Activated CD8-positive, alpha-beta T cell treated with anti-CD3 and anti-CD28 coated beads for 36 hours (primary cell): ENCODE data around the gene SCRN1. TPM values are rescaled to one million over a fixed set of nuclear protein-coding genes. Genes with fewer than 3 reads are reported as not detected.

Experiments
- ATAC-seq: fragments of 200-7000 bp; cut with Tn5 transposase; one replicate; pipeline ENCODE4 v1.10.0; 2021; ENCODE audit warnings: mild to moderate bottlenecking, moderate library complexity
- CTCF ChIA-PET: fragments of 350-600 bp; sonication (Branson Sonifier 250); formaldehyde crosslinking; loops from one replicate; lab custom pipeline; 2021; ENCODE audit warnings: antibody characterized with exemption; lab: Charles Lee
- POLR2A ChIA-PET: fragments of 350-600 bp; sonication (Branson Sonifier 250); formaldehyde crosslinking; loops from one replicate; lab custom pipeline; 2021; ENCODE audit warnings: antibody characterized with exemption; lab: Charles Lee
- DNase-seq: peaks from one replicate; pipeline ENCODE4 v3.0.0-alpha.2; 2020
- H3K27ac Mint-ChIP-seq: one replicate; pipeline ENCODE4 v1.8.0; 2021; ENCODE audit warnings: mild to moderate bottlenecking, mixed read lengths
- H3K27me3 Mint-ChIP-seq: one replicate; pipeline ENCODE4 v1.8.0; 2021; ENCODE audit warnings: mixed read lengths
- H3K36me3 Mint-ChIP-seq: one replicate; pipeline ENCODE4 v1.8.0; 2021; ENCODE audit warnings: low read depth, mixed read lengths
- H3K4me1 Mint-ChIP-seq: one replicate; pipeline ENCODE4 v1.8.0; 2021; ENCODE audit warnings: low read depth, mixed read lengths
- H3K4me3 Mint-ChIP-seq: one replicate; pipeline ENCODE4 v1.8.0; 2021; ENCODE audit warnings: mild to moderate bottlenecking, moderate library complexity, mixed read lengths
- H3K9me3 Mint-ChIP-seq: one replicate; pipeline ENCODE4 v1.8.0; 2021; ENCODE audit warnings: mixed read lengths
- CTCF ChIP-seq: fragments of 200-600 bp; IDR thresholded peaks from one replicate; pipeline ENCODE4 v1.8.0; 2022; ENCODE audit warnings: antibody characterized with exemption, mild to moderate bottlenecking
- intact Hi-C: fragments of 100-400 bp; cut with micrococcal nuclease; formaldehyde crosslinking; loops from one replicate; pipeline ENCODE4 v1.10.0; 2022
- total RNA-seq, 2 experiments: library from RNA; stranded (reverse); gene quantifications; one replicate each; pipeline ENCODE4 v1.2.3, GENCODE V29; 2021

SCRN1 gene
- total RNA-seq, 2 experiments from 2014 or later: 10.8 to 14.7 TPM

- no peak for DNase-seq
- H3K4me3 Mint-ChIP-seq: no peak overlapping the region
- no peak for TF ChIP-seq CTCF
- H3K4me1 Mint-ChIP-seq: peaks cover 4% of the 10 kb centered on the region
- intact Hi-C loops: no loop called here
- no peaks in the 10 kb centered on the region for H3K27me3 Mint-ChIP-seq
- H3K9me3 Mint-ChIP-seq: no peaks in the 10 kb centered on the region
- no peak for ATAC-seq
- POLR2A ChIA-PET: no interaction called here
- no peak overlapping the region for H3K27ac Mint-ChIP-seq
- peaks cover 4% of the 10 kb centered on the region for H3K36me3 Mint-ChIP-seq
- CTCF ChIA-PET: interaction anchor here (0.9 kb wide), 1 partner anchor 29 kb away, joined by 3 read pairs; no protein-coding TSS in a partner anchor
These were observed 42.9 kb upstream of the SCRN1 start for GRCh38 chr7:30032310-30033125.

GRCh38 chr7:30029696-30030095 is 40.1 kb upstream of the SCRN1 start:
- Mint-ChIP-seq H3K27ac (no peak overlapping the region), H3K4me3 (no peak overlapping the region), H3K4me1 (peaks cover 15% of the 10 kb centered on the region), H3K27me3 (no peaks in the 10 kb centered on the region), H3K36me3 (peaks cover 6% of the 10 kb centered on the region), H3K9me3 (no peaks in the 10 kb centered on the region)
- no peak for ATAC-seq
- POLR2A ChIA-PET: interaction anchor here (1.2 kb wide), 1 partner anchor 24 kb away, joined by 5 read pairs; no protein-coding TSS in a partner anchor
- TF ChIP-seq CTCF: no peak
- peak; percentile 43 for DNase-seq
- intact Hi-C loops: no loop called here
- CTCF ChIA-PET: interaction anchor here (1.0 to 4.8 kb wide), 3 partner anchors 16 to 152 kb away, joined by 3 to 30 read pairs (median 4); no protein-coding TSS in a partner anchor

- intact Hi-C loops: no loop called here
- peak overlapping the region; percentile 62 for H3K27ac Mint-ChIP-seq
- peaks cover 6% of the 10 kb centered on the region for H3K36me3 Mint-ChIP-seq
- ChIA-PET CTCF (interaction anchor here (1.0 to 4.8 kb wide), 3 partner anchors 16 to 151 kb away, joined by 3 to 30 read pairs (median 4); no protein-coding TSS in a partner anchor), POLR2A (interaction anchor here (0.5 to 1.2 kb wide), 4 partner anchors 8 to 334 kb away, joined by 3 to 5 read pairs (median 4); no protein-coding TSS in a partner anchor)
- no peak overlapping the region for H3K4me3 Mint-ChIP-seq
- no peaks in the 10 kb centered on the region for H3K9me3 Mint-ChIP-seq
- TF ChIP-seq CTCF: no peak
- DNase-seq (peak; percentile 50), ATAC-seq (peak; percentile 12)
- H3K4me1 Mint-ChIP-seq: peaks cover 19% of the 10 kb centered on the region
- H3K27me3 Mint-ChIP-seq: no peaks in the 10 kb centered on the region
These were observed 39.4 kb upstream of the SCRN1 start for GRCh38 chr7:30028749-30029635.

GRCh38 chr7:30028216-30028748 is 38.7 kb upstream of the SCRN1 start, which contains the start of gene PLEKHA8:
TSS of gene PLEKHA8 (plus strand) at chr7:30028412. CDS start at chr7:30028763, 351 bp downstream.
- H3K4me3 Mint-ChIP-seq: no peak within 1 kb of the TSS
- TF ChIP-seq CTCF: no peak
- peak; percentile 62 for ATAC-seq
- H3K27me3 Mint-ChIP-seq: no peaks in the 10 kb centered on the region
- peak; percentile 86 for DNase-seq
- H3K36me3 Mint-ChIP-seq: peaks cover 3% of the 10 kb centered on the region
- ChIA-PET CTCF (interaction anchor here (4.8 kb wide), 1 partner anchor 35 kb away, joined by 30 read pairs; no protein-coding TSS in a partner anchor), POLR2A (interaction anchor here (0.5 to 1.5 kb wide), 5 partner anchors 9 to 335 kb away, joined by 3 to 6 read pairs (median 4); partner anchors contain the start of gene MTURN)
- no peaks in the 10 kb centered on the region for H3K9me3 Mint-ChIP-seq
- intact Hi-C loops: no loop called here
- peaks cover 26% of the 10 kb centered on the region for H3K4me1 Mint-ChIP-seq
- H3K27ac Mint-ChIP-seq: peak within 1 kb of the TSS; percentile 90
